GM12873 (cell line): ENCODE measurements around the gene TMEM150C.

ENCODE experiments used
- TF ChIP-seq, protein P1 (sequence below): IDR thresholded peaks from 2 replicates; pipeline ENCODE4 v1.5.1; 2012; ENCODE audit warnings: low read depth, mild to moderate bottlenecking, moderate library complexity, low read length, control low read depth; ENCODE audit not compliant: insufficient read depth; ENCODE audit errors: missing control alignments

The TMEM150C gene

DNA sequence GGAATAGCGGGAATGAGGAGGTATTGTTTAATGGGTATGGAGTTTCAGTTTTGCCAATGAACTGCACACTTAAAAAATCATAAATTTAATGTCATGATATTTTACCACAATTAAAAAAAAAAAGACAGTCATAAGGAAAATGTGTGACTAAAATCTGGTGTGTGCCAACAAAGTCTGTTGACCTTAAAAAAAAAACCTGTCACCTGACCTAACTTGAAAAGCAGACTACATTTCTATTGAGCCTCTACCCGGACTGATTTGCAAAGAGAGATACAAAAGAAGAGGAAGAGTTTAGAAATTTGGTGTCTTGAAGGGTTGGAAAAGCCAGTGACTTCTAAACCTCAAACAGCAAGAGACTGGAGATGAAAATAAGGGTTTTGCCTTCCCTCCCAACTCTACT lies 48.4 kb downstream of the TMEM150C start:
- TF ChIP-seq, protein P1, sequence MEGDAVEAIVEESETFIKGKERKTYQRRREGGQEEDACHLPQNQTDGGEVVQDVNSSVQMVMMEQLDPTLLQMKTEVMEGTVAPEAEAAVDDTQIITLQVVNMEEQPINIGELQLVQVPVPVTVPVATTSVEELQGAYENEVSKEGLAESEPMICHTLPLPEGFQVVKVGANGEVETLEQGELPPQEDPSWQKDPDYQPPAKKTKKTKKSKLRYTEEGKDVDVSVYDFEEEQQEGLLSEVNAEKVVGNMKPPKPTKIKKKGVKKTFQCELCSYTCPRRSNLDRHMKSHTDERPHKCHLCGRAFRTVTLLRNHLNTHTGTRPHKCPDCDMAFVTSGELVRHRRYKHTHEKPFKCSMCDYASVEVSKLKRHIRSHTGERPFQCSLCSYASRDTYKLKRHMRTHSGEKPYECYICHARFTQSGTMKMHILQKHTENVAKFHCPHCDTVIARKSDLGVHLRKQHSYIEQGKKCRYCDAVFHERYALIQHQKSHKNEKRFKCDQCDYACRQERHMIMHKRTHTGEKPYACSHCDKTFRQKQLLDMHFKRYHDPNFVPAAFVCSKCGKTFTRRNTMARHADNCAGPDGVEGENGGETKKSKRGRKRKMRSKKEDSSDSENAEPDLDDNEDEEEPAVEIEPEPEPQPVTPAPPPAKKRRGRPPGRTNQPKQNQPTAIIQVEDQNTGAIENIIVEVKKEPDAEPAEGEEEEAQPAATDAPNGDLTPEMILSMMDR = no peak

DNA sequence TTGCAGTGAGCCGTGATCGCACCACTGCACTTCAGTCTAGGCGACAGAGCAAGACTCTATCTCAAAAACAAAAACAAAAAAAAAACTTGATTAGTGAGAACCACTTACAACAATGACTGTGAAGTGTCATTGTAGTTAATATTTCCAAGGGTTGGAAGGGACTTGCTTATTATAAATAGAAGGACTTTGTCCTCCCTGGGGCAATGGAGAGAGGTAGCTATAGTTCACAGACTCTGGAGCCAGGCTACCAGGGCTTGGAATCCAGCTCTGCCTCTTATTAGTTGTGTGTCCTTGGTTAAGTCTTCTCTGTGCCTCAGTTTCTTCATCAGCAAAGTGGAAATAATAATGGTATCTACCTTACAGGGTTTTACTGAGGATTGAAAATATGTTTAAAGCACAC lies 51.6 kb downstream of the TMEM150C start:
- TF ChIP-seq, protein P1 = no peak

GRCh38 chr4:82508806-82509428 lies 52.9 kb downstream of the TMEM150C start:
- TF ChIP-seq, protein P1 = no peak

DNA sequence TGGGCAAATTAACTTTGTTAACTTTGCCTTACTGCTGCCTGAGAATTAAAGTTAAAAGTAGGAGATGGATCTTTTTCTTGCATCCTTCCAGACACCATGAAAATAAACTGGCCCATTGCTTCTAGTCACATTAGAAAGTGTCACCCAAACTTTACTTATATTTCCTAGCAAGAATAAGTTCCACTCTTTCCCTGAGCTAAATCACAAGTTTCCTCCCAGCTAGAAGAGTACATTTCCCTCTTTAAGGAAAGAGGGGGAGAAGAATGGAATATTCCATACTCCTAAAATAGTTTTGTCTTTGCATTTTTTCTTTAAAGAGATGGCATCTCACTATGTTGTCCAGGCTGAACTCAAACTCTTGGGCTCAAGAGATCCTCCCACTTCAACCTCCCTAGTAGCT lies 53.8 kb downstream of the TMEM150C start:
- TF ChIP-seq, protein P1 = no peak

DNA sequence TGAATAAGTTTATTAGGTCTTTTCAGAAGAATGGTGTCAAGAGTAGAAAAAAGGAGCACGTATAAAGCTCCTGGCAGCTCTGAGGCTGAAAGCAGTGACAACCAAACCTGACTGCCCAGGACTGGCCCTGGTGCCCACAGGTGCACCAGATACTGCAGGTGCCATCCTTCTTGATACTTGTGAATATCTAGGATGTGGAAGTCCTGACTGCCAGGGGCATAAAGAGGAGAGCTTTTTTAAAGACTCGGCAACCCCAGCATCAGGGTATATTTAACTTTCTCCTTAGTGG lies 60.7 kb downstream of the TMEM150C start:
- TF ChIP-seq, protein P1 = no peak

DNA sequence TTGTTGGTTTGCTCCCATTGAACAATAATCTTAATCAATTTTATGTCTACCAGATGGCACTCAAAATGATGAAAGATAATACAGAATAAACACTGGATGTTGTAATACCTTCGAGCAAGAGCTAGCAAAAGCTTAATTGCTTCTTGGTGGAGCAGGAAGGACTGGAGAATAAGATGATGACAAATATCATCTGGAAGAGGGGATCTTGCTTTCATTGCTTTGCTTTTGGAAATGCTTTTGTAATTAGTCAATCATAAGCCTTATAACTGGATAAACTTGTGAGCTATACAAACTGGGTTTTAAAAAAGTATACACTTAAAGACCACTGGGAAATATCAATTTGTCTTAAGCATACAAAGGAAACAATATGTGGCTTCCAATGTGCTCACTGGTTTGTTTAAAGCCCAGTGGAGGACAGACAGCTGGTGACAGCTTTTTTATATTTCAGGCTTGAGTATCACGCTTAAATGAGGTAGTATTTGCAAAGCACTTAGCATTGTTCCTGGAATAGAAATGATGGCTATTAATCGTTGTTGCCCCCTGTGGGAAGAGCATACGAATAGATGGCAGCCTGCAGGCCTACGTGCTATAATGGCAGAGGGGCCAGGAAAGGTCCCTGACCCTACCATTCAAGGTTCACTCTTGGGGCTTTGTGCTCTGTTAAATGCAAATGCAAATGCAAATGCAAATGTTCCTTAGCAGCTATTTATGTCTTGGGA lies 61.2 kb downstream of the TMEM150C start:
- TF ChIP-seq, protein P1 = no peak

DNA sequence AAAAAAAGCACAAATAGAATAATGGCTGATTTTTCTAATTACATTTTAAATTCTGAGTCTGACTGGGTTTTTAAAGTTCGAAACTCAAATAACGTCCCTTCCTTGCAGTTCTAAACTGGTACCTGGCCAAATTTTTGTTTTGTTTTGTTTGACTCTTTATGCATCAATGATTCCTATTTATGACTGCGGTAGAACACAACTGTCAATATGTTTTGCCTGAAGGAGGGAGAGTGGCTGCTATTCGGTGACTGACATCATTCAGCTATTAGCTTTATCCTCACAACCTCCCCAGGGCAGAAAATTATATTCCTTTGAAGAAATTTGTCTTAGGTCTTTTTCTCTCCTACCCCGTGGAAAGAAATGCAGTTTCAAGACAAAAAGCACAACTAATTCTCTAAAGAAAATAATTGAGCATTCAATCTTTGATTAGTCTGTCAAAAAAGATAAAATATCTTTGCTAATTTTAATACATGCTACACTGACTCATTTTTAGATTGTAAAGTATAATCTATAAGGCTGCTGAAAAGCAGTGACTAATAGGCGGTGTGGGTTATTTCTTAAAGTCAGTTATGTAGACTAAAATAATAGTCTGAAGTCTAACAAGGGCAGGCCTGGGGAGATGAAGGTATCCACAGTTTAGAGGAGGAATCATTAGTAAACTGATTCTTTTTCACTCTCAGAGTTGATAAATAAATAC lies 61.9 kb downstream of the TMEM150C start:
- TF ChIP-seq, protein P1 = no peak
